Left ventricle myocardium inferior (tissue), 1 donor: ENCODE measurements around the gene PODN. TPM values are rescaled to one million over a fixed set of nuclear protein-coding genes. Genes with fewer than 3 reads are reported as not detected.

Source experiments
- DNase-seq: peaks from one replicate; pipeline ENCODE4 v3.0.0-alpha.2; 2020
- H3K27ac ChIP-seq: fragments of 200-600 bp; replicated peaks from 2 replicates; pipeline ENCODE4 v1.8.0; 2021
- H3K27me3 ChIP-seq: fragments of 200-600 bp; 2 replicates; pipeline ENCODE4 v1.8.0; 2021; ENCODE audit warnings: low read depth
- H3K36me3 ChIP-seq: fragments of 200-600 bp; 2 replicates; pipeline ENCODE4 v1.8.0; 2021
- H3K4me1 ChIP-seq: fragments of 200-600 bp; 2 replicates; pipeline ENCODE4 v1.8.0; 2021
- H3K4me3 ChIP-seq: fragments of 200-600 bp; 2 replicates; pipeline ENCODE4 v1.8.0; 2021; ENCODE audit warnings: mild to moderate bottlenecking, moderate library complexity
- H3K9me3 ChIP-seq: fragments of 200-600 bp; replicated peaks from 2 replicates; pipeline ENCODE4 v1.8.0; 2021
- CTCF ChIP-seq: fragments of 200-600 bp; IDR thresholded peaks from 2 replicates; pipeline ENCODE4 v1.8.0; 2021; ENCODE audit warnings: antibody characterized with exemption, mild to moderate bottlenecking, borderline replicate concordance
- intact Hi-C: fragments of 100-400 bp; cut with micrococcal nuclease; formaldehyde crosslinking; loops from one replicate; pipeline ENCODE4 v1.11.0; 2022
- total RNA-seq: library from RNA; stranded (reverse); fragmentation: NEBNext Ultra II Directional; extraction: Animal tissue kit (Norgen Biotek cat#: 25700); gene quantifications from one replicate; pipeline ENCODE4 v1.2.1, GENCODE V29; 2021
- donor health status: DM: no; HTN: yes; CAD: no; lungs with severe emphysema.

Gene PODN
- total RNA-seq, 1 donor from 2014 or later = 22.9 TPM

GRCh38 chr1:53125623-53126360, 63.8 kb downstream of the PODN start:
- DNase-seq = no peak
- Histone ChIP-seq H3K9me3 (no peaks in the 10 kb centered on the region), H3K4me1 (peaks cover 46% of the 10 kb centered on the region), H3K36me3 (no peaks in the 10 kb centered on the region), H3K27ac (peak overlapping the region; percentile 86), H3K4me3 (no peak overlapping the region), H3K27me3 (no peaks in the 10 kb centered on the region)
- no peak for TF ChIP-seq CTCF
- intact Hi-C loops = no loop called here

GRCh38 chr1:53126495-53126894, 64.5 kb downstream of the PODN start:
- Histone ChIP-seq H3K9me3 (no peaks in the 10 kb centered on the region), H3K36me3 (no peaks in the 10 kb centered on the region), H3K27ac (peak overlapping the region; percentile 40), H3K4me3 (no peak overlapping the region), H3K4me1 (peaks cover 39% of the 10 kb centered on the region), H3K27me3 (no peaks in the 10 kb centered on the region)
- DNase-seq = no peak
- no peak for TF ChIP-seq CTCF
- intact Hi-C loops = no loop called here

- H3K4me3 ChIP-seq = no peak overlapping the region
- no peaks in the 10 kb centered on the region for H3K36me3 ChIP-seq
- H3K27ac ChIP-seq = no peak overlapping the region
- intact Hi-C loops = no loop called here
- no peaks in the 10 kb centered on the region for H3K9me3 ChIP-seq
- no peak for TF ChIP-seq CTCF
- peaks cover 28% of the 10 kb centered on the region for H3K4me1 ChIP-seq
- H3K27me3 ChIP-seq = no peaks in the 10 kb centered on the region
- no peak for DNase-seq
Measured at GRCh38 chr1:53127546-53127945, 65.5 kb downstream of the PODN start.

GRCh38 chr1:53128401-53128800, 66.4 kb downstream of the PODN start:
- Histone ChIP-seq H3K27me3 (no peaks in the 10 kb centered on the region), H3K9me3 (no peaks in the 10 kb centered on the region), H3K4me1 (peaks cover 20% of the 10 kb centered on the region), H3K27ac (no peak overlapping the region), H3K36me3 (no peaks in the 10 kb centered on the region), H3K4me3 (no peak overlapping the region)
- TF ChIP-seq CTCF = no peak
- intact Hi-C loops = no loop called here
- no peak for DNase-seq

- TF ChIP-seq CTCF = no peak
- no peaks in the 10 kb centered on the region for H3K9me3 ChIP-seq
- H3K4me1 ChIP-seq = peaks cover 9% of the 10 kb centered on the region
- intact Hi-C loops = no loop called here
- no peaks in the 10 kb centered on the region for H3K27me3 ChIP-seq
- DNase-seq = no peak
- H3K36me3 ChIP-seq = no peaks in the 10 kb centered on the region
- H3K27ac ChIP-seq = peak overlapping the region; percentile 30
- no peak overlapping the region for H3K4me3 ChIP-seq
Measured at GRCh38 chr1:53129891-53130597, 68.0 kb downstream of the PODN start.
